Measurements from ENCODE around the gene PLEKHA6.

GRCh38 chr1:204373911-204374310 lies 14.2 kb upstream of the PLEKHA6 start:
- TF ChIP-seq POLR2A (IDR thresholded peaks at IDR 0.05; ENCODE audit: low read length) (no peak), GATA1 (IDR thresholded peaks at IDR 0.05; ENCODE audit: low read depth, low read length) (no peak)

Data from erythroblast (primary cell).